Neural cell (in vitro differentiated cells): ENCODE data around the gene GRAP2. TPM values are rescaled to one million over a fixed set of nuclear protein-coding genes. Genes with fewer than 3 reads are reported as not detected.

ENCODE experiments used
- H2AFZ ChIP-seq: fragments of 200-600, 300-800 bp; sonication (generic), shearing (Covaris generic); 2 replicates; pipeline ENCODE4 v1.6.0; 2014; ENCODE audit warnings: low read depth, mild to moderate bottlenecking, antibody characterized with exemption, low read length, moderate library complexity
- H3F3A ChIP-seq: fragments of 200-600 bp; shearing (Covaris generic); 2 replicates; pipeline ENCODE4 v1.6.1; 2016; ENCODE audit warnings: mild to moderate bottlenecking, moderate library complexity, mixed read lengths, antibody characterized with exemption, low read length; ENCODE audit not compliant: insufficient read depth, poor library complexity, severe bottlenecking
- H3K27ac ChIP-seq: fragments of 200-600, 300-800 bp; sonication (generic), shearing (Covaris generic); 2 replicates; pipeline ENCODE4 v1.5.1; 2014; ENCODE audit warnings: mild to moderate bottlenecking, low read length, moderate library complexity
- H3K27me3 ChIP-seq: fragments of 300-800, 200-600 bp; sonication (generic), shearing (Covaris generic); 2 replicates; pipeline ENCODE4 v1.6.0; 2014; ENCODE audit warnings: mild to moderate bottlenecking, low read depth, low read length, moderate library complexity; ENCODE audit not compliant: insufficient read depth
- H3K36me3 ChIP-seq: fragments of 300-800, 200-600 bp; sonication (generic), shearing (Covaris generic); 2 replicates; pipeline ENCODE4 v1.5.1; 2014; ENCODE audit warnings: mild to moderate bottlenecking, antibody characterized with exemption, low read length, moderate library complexity; ENCODE audit not compliant: insufficient read depth
- H3K4me2 ChIP-seq: fragments of 300-800, 200-600 bp; sonication (generic), shearing (Covaris generic); 2 replicates; pipeline ENCODE4 v1.6.0; 2014; ENCODE audit warnings: mild to moderate bottlenecking, low read length
- H3K4me3 ChIP-seq: fragments of 300-800, 200-600 bp; sonication (generic), shearing (Covaris generic); 2 replicates; pipeline ENCODE4 v1.5.1; 2014; ENCODE audit warnings: mild to moderate bottlenecking, low read length, moderate library complexity
- H3K79me2 ChIP-seq: fragments of 200-600 bp; shearing (Covaris generic); replicated peaks from 2 replicates; pipeline ENCODE4 v1.6.0; 2014; ENCODE audit warnings: mild to moderate bottlenecking, low read length, moderate library complexity; ENCODE audit not compliant: insufficient read depth
- H3K9ac ChIP-seq: fragments of 300-800, 200-600 bp; sonication (generic), shearing (Covaris generic); 2 replicates; pipeline ENCODE4 v1.6.1; 2016; ENCODE audit warnings: mild to moderate bottlenecking, low read length, mixed read lengths
- H3K9me2 ChIP-seq: fragments of 200-600 bp; shearing (Covaris generic); 2 replicates; pipeline ENCODE4 v1.6.1; 2016; ENCODE audit warnings: mild to moderate bottlenecking, low read length, mixed read lengths; ENCODE audit not compliant: insufficient read depth
- H3K9me3 ChIP-seq: fragments of 200-600, 300-800 bp; sonication (generic), shearing (Covaris generic); 2 replicates; pipeline ENCODE4 v1.6.1; 2016; ENCODE audit warnings: mild to moderate bottlenecking, mixed run types, low read length, moderate library complexity, mixed read lengths
- H4K20me1 ChIP-seq: fragments of 200-600 bp; shearing (Covaris generic); 2 replicates; pipeline ENCODE4 v1.6.1; 2016; ENCODE audit warnings: mild to moderate bottlenecking, mixed run types; ENCODE audit not compliant: insufficient read depth
- CTCF ChIP-seq: fragments of 450-650 bp; IDR thresholded peaks from 2 replicates; pipeline ENCODE4 v1.5.1; 2014; ENCODE audit warnings: antibody characterized with exemption, mild to moderate bottlenecking, moderate library complexity; ENCODE audit not compliant: poor library complexity, severe bottlenecking
- EP300 ChIP-seq: fragments of 450-650 bp; conservative IDR thresholded peaks from 2 replicates; pipeline ENCODE4 v1.6.1; 2014; ENCODE audit warnings: antibody characterized with exemption, mild to moderate bottlenecking, moderate library complexity; ENCODE audit not compliant: poor library complexity, severe bottlenecking
- EZH2 ChIP-seq: fragments of 200-600, 300-800 bp; shearing (Covaris generic), sonication (generic); IDR thresholded peaks from 2 replicates; pipeline ENCODE4 v1.6.1; 2014; ENCODE audit warnings: antibody characterized with exemption, low read length, borderline replicate concordance, mild to moderate bottlenecking; ENCODE audit not compliant: insufficient read depth, poor library complexity, severe bottlenecking
- MXI1 ChIP-seq: fragments of 450-650 bp; conservative IDR thresholded peaks from 2 replicates; pipeline ENCODE4 v1.6.1; 2014; ENCODE audit warnings: antibody characterized with exemption, mild to moderate bottlenecking; ENCODE audit not compliant: poor library complexity, severe bottlenecking
- POLR2AphosphoS5 ChIP-seq: IDR thresholded peaks from 2 replicates; pipeline ENCODE4 v1.6.1; 2012
- RAD21 ChIP-seq: fragments of 450-650 bp; conservative IDR thresholded peaks from 2 replicates; pipeline ENCODE4 v1.6.1; 2014; ENCODE audit warnings: antibody characterized with exemption, mild to moderate bottlenecking, moderate library complexity
- REST ChIP-seq: IDR thresholded peaks from 2 replicates; pipeline ENCODE4 v1.6.1; 2012; ENCODE audit warnings: borderline replicate concordance
- SMC3 ChIP-seq: fragments of 450-650 bp; conservative IDR thresholded peaks from 2 replicates; pipeline ENCODE4 v1.6.1; 2014; ENCODE audit warnings: antibody characterized with exemption, mild to moderate bottlenecking, moderate library complexity; ENCODE audit not compliant: poor library complexity
- TAF1 ChIP-seq: IDR thresholded peaks from 2 replicates; pipeline ENCODE4 v1.6.1; 2012; ENCODE audit warnings: low read depth
- polyA plus RNA-seq: library from polyadenylated mRNA; depleted of rRNA; stranded (reverse); fragments of >200 nt; gene quantifications from 2 replicates; pipeline ENCODE4 v1.2.3, GENCODE V29; 2014

GRAP2 gene
- polyA plus RNA-seq, 1 donor from 2014 or later = 0.30 TPM

- Histone ChIP-seq H4K20me1 (no peaks in the 10 kb centered on the region), H3K4me2 (no peak overlapping the region)
- TF ChIP-seq TAF1 (no peak), MXI1 (no peak)
Measured at GRCh38 chr22:39954584-39955055, 53.7 kb downstream of the GRAP2 start.

GRCh38 chr22:39955675-39956074, 54.8 kb downstream of the GRAP2 start:
- Histone ChIP-seq H3K36me3 (no peaks in the 10 kb centered on the region), H3K4me3 (no peak overlapping the region), H3K4me2 (no peak overlapping the region), H3F3A (no peaks in the 10 kb centered on the region), H3K79me2 (no peaks in the 10 kb centered on the region), H3K9ac (no peak overlapping the region), H3K9me3 (no peaks in the 10 kb centered on the region), H2AFZ (no peak overlapping the region), H3K27ac (no peak overlapping the region), H4K20me1 (no peaks in the 10 kb centered on the region), H3K9me2 (no peaks in the 10 kb centered on the region), H3K27me3 (no peaks in the 10 kb centered on the region)
- TF ChIP-seq CTCF (no peak), RAD21 (no peak), POLR2AphosphoS5 (no peak), EP300 (no peak), MXI1 (no peak), REST (no peak), TAF1 (no peak), EZH2 (no peak), SMC3 (no peak)

More at GRCh38 chr22:39954584-39955055, 53.7 kb downstream of the GRAP2 start:
- Histone ChIP-seq H3K4me3 (no peak overlapping the region), H3K9me2 (no peaks in the 10 kb centered on the region), H3K36me3 (no peaks in the 10 kb centered on the region), H3K27me3 (no peaks in the 10 kb centered on the region), H3K27ac (no peak overlapping the region), H3K9me3 (no peaks in the 10 kb centered on the region), H3K9ac (no peak overlapping the region), H3F3A (no peaks in the 10 kb centered on the region), H2AFZ (no peak overlapping the region), H3K79me2 (no peaks in the 10 kb centered on the region)
